ENCODE results near the gene NAB2.

DNA sequence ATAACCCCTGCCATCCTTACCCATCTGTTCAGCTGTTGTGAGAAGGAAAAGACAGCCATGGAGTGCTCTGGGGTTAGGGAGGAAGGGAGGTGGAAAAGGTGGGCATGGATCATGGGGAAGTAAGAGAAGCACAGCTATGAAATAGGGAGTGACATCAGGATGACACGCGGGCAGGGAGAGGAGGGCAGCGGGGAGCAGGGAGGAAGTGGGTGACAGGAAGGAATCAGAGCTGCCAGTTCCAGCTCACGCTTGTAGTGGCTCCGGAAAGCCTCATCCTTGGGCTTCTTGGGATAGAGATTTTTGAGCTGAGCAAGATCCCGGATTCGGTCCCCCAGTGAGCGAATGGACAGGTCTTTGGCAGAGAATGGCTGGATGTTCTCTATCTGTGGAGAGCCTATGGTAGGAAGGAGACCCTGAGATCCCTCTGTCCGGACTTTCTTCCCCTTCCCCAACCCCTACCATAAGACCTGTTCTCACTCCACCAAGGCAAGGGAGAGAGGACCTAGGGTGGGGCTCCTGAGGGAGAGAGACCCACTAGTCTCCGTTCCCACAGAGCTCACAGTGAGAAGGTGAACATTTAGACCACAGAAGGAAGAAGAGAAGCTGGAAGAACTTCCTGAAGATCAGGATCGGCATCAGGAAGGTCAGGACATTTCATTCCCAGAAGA is 10.3 kb downstream of the NAB2 start:
- TF ChIP-seq SMARCC2 (IDR thresholded peaks at IDR 0.05; ENCODE audit: low read depth) (no peak), POLR2A (conservative IDR thresholded peaks at IDR 0.05) (no peak), SIN3A (IDR thresholded peaks at IDR 0.05; ENCODE audit: borderline replicate concordance in 2 of 2, control insufficient read depth in 1 of 2, low read depth in 2 of 2, low read length in 2 of 2) (no peak), BRCA1 (IDR thresholded peaks at IDR 0.05) (no peak), BRCA1 (CRISPR knock-in tag; IDR thresholded peaks at IDR 0.05) (no peak), ZSCAN29 (IDR thresholded peaks at IDR 0.05) (no peak), GATA2 (CRISPR knock-in tag; IDR thresholded peaks at IDR 0.05) (no peak), POLR2AphosphoS2 (IDR thresholded peaks at IDR 0.05; ENCODE audit: low read length) (no peak), HDAC1 (IDR thresholded peaks at IDR 0.05) (no peak)
- TF ChIP-seq, protein P1, sequence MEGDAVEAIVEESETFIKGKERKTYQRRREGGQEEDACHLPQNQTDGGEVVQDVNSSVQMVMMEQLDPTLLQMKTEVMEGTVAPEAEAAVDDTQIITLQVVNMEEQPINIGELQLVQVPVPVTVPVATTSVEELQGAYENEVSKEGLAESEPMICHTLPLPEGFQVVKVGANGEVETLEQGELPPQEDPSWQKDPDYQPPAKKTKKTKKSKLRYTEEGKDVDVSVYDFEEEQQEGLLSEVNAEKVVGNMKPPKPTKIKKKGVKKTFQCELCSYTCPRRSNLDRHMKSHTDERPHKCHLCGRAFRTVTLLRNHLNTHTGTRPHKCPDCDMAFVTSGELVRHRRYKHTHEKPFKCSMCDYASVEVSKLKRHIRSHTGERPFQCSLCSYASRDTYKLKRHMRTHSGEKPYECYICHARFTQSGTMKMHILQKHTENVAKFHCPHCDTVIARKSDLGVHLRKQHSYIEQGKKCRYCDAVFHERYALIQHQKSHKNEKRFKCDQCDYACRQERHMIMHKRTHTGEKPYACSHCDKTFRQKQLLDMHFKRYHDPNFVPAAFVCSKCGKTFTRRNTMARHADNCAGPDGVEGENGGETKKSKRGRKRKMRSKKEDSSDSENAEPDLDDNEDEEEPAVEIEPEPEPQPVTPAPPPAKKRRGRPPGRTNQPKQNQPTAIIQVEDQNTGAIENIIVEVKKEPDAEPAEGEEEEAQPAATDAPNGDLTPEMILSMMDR (IDR thresholded peaks at IDR 0.05 in 2 of 3, conservative IDR thresholded peaks at IDR 0.05 in 1 of 3; ENCODE audit: insufficient read depth in 2 of 3, low read depth in 1 of 3, low read length in 3 of 3), result no peak
- TF ChIP-seq, protein P2, sequence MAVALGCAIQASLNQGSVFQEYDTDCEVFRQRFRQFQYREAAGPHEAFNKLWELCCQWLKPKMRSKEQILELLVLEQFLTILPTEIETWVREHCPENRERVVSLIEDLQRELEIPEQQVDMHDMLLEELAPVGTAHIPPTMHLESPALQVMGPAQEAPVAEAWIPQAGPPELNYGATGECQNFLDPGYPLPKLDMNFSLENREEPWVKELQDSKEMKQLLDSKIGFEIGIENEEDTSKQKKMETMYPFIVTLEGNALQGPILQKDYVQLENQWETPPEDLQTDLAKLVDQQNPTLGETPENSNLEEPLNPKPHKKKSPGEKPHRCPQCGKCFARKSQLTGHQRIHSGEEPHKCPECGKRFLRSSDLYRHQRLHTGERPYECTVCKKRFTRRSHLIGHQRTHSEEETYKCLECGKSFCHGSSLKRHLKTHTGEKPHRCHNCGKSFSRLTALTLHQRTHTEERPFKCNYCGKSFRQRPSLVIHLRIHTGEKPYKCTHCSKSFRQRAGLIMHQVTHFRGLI (CRISPR knock-in tag; IDR thresholded peaks at IDR 0.05), result no peak

Measured in K562 (cell line).